HepG2 (cell line): ENCODE data around the gene ARHGAP26. TPM values are rescaled to one million over a fixed set of nuclear protein-coding genes. Genes with fewer than 3 reads are reported as not detected.

Experiments
- ATAC-seq: fragments of 200-7000 bp; cut with Tn5 transposase; 3 replicates; pipeline ENCODE4 v1.9.1; 2020; ENCODE audit warnings: mild to moderate bottlenecking, moderate library complexity
- BruUV-seq: library from RNA; stranded (reverse); fragments of 400-500 nt; replicated peaks from 2 replicates; lab custom pipeline; 2021; lab: Mats Ljungman, UMichigan
- CTCF ChIA-PET: fragments of 300-600 bp; formaldehyde crosslinking; extraction: SDS; loops from one replicate; lab custom pipeline; 2021; ENCODE audit warnings: low total read pairs, inconsistent platforms, low intra/inter-chr PET ratio; lab: Yijun Ruan, JAX
- POLR2A ChIA-PET: fragments of 350-600 bp; sonication (Branson Sonifier 250); formaldehyde crosslinking; loops from one replicate; lab custom pipeline; 2020; ENCODE audit warnings: antibody characterized with exemption, inconsistent platforms; lab: Yijun Ruan, JAX
- DNase-seq: peaks from one replicate; pipeline ENCODE4 v3.0.0-alpha.2; 2015; ENCODE audit warnings: low spot score
- FAIRE-seq: peaks from 3 replicates; lab custom pipeline; 2011; peaks lifted over from hg19 to GRCh38; lab: Jason Lieb, UNC
- H2AFZ ChIP-seq: one replicate; pipeline ENCODE4 v1.6.1; 2011; ENCODE audit warnings: low read length, inconsistent platforms
- H3K27ac ChIP-seq: fragments of 300-600 bp; 3 replicates; pipeline ENCODE4 v1.8.0; 2011; ENCODE audit warnings: mixed run types, mild to moderate bottlenecking, mixed read lengths, low read length, inconsistent platforms; ENCODE audit not compliant: insufficient read depth; ENCODE audit errors: extremely low read length
- H3K27me3 ChIP-seq, 2 experiments: fragments of 200-600 bp in 1 of 2; 2 replicates in 1 of 2; 3 replicates in 1 of 2; pipeline versions ENCODE4 v1.6.0 to v1.8.0; 2011; ENCODE audit warnings: low read length in 2 of 2, mild to moderate bottlenecking in 2 of 2, moderate library complexity in 2 of 2, inconsistent platforms in 1 of 2; ENCODE audit not compliant: insufficient read depth in 2 of 2, control insufficient read depth in 1 of 2
- H3K36me3 ChIP-seq, 2 experiments: fragments of 200-600 bp in 1 of 2; replicated peaks in 1 of 2; 2 replicates in 1 of 2; 3 replicates in 1 of 2; pipeline versions ENCODE4 v1.5.1 to v1.8.0; 2011; ENCODE audit warnings: low read length in 2 of 2, inconsistent platforms in 1 of 2; ENCODE audit not compliant: insufficient read depth in 2 of 2, control insufficient read depth in 1 of 2
- H3K4me1 ChIP-seq: 2 replicates; pipeline ENCODE4 v1.5.1; 2012; ENCODE audit warnings: low read length, inconsistent platforms; ENCODE audit not compliant: insufficient read depth
- H3K4me2 ChIP-seq: 2 replicates; pipeline ENCODE4 v1.6.0; 2011; ENCODE audit warnings: low read depth, low read length, inconsistent platforms
- H3K4me3 ChIP-seq, 3 experiments: fragments of 200-600 bp in 1 of 3; sonication (generic), shearing (Covaris generic) in 1 of 3; replicated peaks in 1 of 3; 2 replicates each; pipeline ENCODE4 v1.5.1; 2011 to 2016; ENCODE audit warnings: low read length in 3 of 3, inconsistent platforms in 2 of 3, low read depth in 2 of 3, mild to moderate bottlenecking in 2 of 3, control low read depth in 1 of 3, mixed read lengths in 1 of 3; ENCODE audit not compliant: insufficient read depth in 1 of 3
- H3K79me2 ChIP-seq: one replicate; pipeline ENCODE4 v1.6.1; 2011; ENCODE audit warnings: low read length, inconsistent platforms; ENCODE audit not compliant: insufficient read depth
- H3K9ac ChIP-seq: 2 replicates; pipeline ENCODE4 v1.6.0; 2011; ENCODE audit warnings: mild to moderate bottlenecking, low read depth, low read length, inconsistent platforms; ENCODE audit not compliant: insufficient read depth
- H3K9me3 ChIP-seq: 2 replicates; pipeline ENCODE4 v1.5.1; 2012; ENCODE audit warnings: mild to moderate bottlenecking, low read length
- H4K20me1 ChIP-seq: 2 replicates; pipeline ENCODE4 v1.6.0; 2011; ENCODE audit warnings: inconsistent platforms, mild to moderate bottlenecking, low read length, moderate library complexity; ENCODE audit not compliant: insufficient read depth
- ARNT2 ChIP-seq: sonication (generic); formaldehyde crosslinking; IDR thresholded peaks from 2 replicates; pipeline ENCODE4 v1.8.0; 2022; ENCODE audit warnings: mild to moderate bottlenecking, low read depth, missing genetic modification reagents, moderate library complexity
- ATF4 ChIP-seq, 2 experiments: fragments of 450-650 bp in 1 of 2; sonication (generic) in 1 of 2; formaldehyde crosslinking; IDR thresholded peaks; 2 replicates each; pipeline versions ENCODE4 v1.5.0 to v1.8.0; 2020 to 2022; ENCODE audit warnings: mild to moderate bottlenecking in 1 of 2, missing genetic modification reagents in 1 of 2
- CEBPB ChIP-seq: IDR thresholded peaks from 2 replicates; pipeline ENCODE4 v1.6.1; 2011; ENCODE audit warnings: low read depth, low read length, improper control_type of control experiment, borderline replicate concordance
- CEBPG ChIP-seq: IDR thresholded peaks from 2 replicates; pipeline ENCODE4 v1.6.1; 2016
- FOXC1 ChIP-seq: sonication (generic); formaldehyde crosslinking; IDR thresholded peaks from 2 replicates; pipeline ENCODE4 v1.8.0; 2022; ENCODE audit warnings: mild to moderate bottlenecking, missing genetic modification reagents, borderline replicate concordance
- MAFF ChIP-seq: IDR thresholded peaks from 2 replicates; pipeline ENCODE4 v1.6.1; 2011; ENCODE audit warnings: low read depth, low read length, improper control_type of control experiment
- POLR2G ChIP-seq: fragments of 200-400 bp; formaldehyde crosslinking; IDR thresholded peaks from 2 replicates; pipeline ENCODE4 v1.6.1; 2018; ENCODE audit warnings: mild to moderate bottlenecking, low read depth, low read length, moderate library complexity
- REL ChIP-seq: sonication (generic); formaldehyde crosslinking; conservative IDR thresholded peaks from 2 replicates; pipeline ENCODE4 v1.8.0; 2022; ENCODE audit warnings: mild to moderate bottlenecking, missing genetic modification reagents, moderate library complexity
- SCMH1 ChIP-seq: sonication (generic); formaldehyde crosslinking; IDR thresholded peaks from 2 replicates; pipeline ENCODE4 v1.9.0; 2021; ENCODE audit warnings: missing genetic modification reagents, mild to moderate bottlenecking, borderline replicate concordance
- STAT5B ChIP-seq: sonication (generic); formaldehyde crosslinking; IDR thresholded peaks from 2 replicates; pipeline ENCODE4 v1.4.0; 2020; ENCODE audit warnings: missing genetic modification reagents
- ZC3H13 ChIP-seq: sonication (generic); formaldehyde crosslinking; IDR thresholded peaks from 2 replicates; pipeline ENCODE4 v1.8.1; 2023; ENCODE audit warnings: mild to moderate bottlenecking, missing genetic modification reagents, moderate library complexity
- ZNF33B ChIP-seq: sonication (generic); formaldehyde crosslinking; IDR thresholded peaks from 2 replicates; pipeline ENCODE4 v1.5.1; 2020; ENCODE audit warnings: mild to moderate bottlenecking, missing genetic modification reagents
- ZNF747 ChIP-seq: sonication (generic); formaldehyde crosslinking; IDR thresholded peaks from 2 replicates; pipeline ENCODE4 v1.8.1; 2023; ENCODE audit warnings: missing genetic modification reagents, mild to moderate bottlenecking, borderline replicate concordance
- WGBS: methylation state at CpG from one replicate; pipeline ENCODE4 v1.1.6; 2017; ENCODE audit warnings: low lambda C conversion rate; 5-methylcytosine and 5-hydroxymethylcytosine counted together
- in situ Hi-C: cut with HindIII; loops from 2 replicates; pipeline ENCODE4 v1.10.0; 2017; ENCODE audit warnings: low pct_unique_long_range_greater_than_20kb; ENCODE audit not compliant: extremely low pct_ligation_motif_present
- intact Hi-C: fragments of 100-400 bp; cut with micrococcal nuclease; formaldehyde crosslinking; loops from one replicate; pipeline ENCODE4 v1.10.0; 2022; ENCODE audit not compliant: unreplicated experiment
- polyA plus RNA-seq, 8 experiments: library from polyadenylated mRNA; depleted of rRNA in 3 of 8; stranded (reverse) in 7 of 8; unstranded in 1 of 8; fragments of >200 nt; fragmentation: Illumina TruSeq in 4 of 8; extraction: Trizol in 4 of 8; gene quantifications; 2 replicates each; pipeline versions ENCODE4 v1.2.1 to v1.2.3, GENCODE V29; 2011 to 2016; ENCODE audit warnings: low read depth in 4 of 8, missing spikeins in 1 of 8, mixed read lengths in 1 of 8; ENCODE audit not compliant: insufficient read depth in 1 of 8
- total RNA-seq, 5 experiments: library from RNA; depleted of rRNA; stranded (reverse); fragments of >200 nt; fragmentation: Illumina TruSeq; extraction: Trizol; gene quantifications; 2 replicates each; pipeline ENCODE4 v1.2.3, GENCODE V29; 2016; ENCODE audit warnings: low read depth in 1 of 5
- TF ChIP-seq, protein P1 (sequence below): sonication (generic); formaldehyde crosslinking; conservative IDR thresholded peaks from 2 replicates; pipeline ENCODE4 v1.4.0; 2020; ENCODE audit warnings: mild to moderate bottlenecking, missing genetic modification reagents, moderate library complexity

The ARHGAP26 gene
- total and polyA plus RNA-seq, 2 of the 13 experiments (the other 11 are each of a cell fraction or from before 2014, with no cell fraction given): 9.6 to 18.2 TPM

DNA sequence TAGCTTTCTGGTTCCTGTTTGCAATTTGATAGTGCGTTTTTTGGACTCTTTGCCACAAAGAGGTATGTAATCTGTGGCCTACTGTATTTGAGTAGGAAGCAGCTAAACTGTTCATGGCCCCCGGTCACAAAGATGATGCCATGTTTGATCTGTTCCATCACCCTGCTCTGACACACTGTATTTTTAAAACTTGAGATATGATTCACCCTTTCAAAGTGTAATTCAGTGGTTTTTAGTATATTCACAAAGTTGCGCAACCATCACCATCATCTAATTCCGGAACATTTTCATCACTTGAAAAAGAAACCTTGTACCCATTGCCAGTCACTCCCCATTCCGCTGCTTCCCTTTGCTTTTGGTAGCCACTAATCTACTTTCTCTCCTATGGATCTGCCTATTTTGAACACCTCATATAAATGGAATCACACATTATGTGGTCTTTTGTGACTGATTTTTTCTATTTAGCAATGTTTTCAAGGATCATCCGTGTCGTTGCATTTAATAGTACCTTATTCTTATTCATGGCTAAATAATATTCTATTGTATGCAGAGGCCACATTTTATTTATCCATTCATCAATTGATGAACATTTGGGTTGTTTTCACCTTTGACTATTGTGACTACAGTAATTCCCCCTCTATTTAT is 491.7 kb downstream of the ARHGAP26 start:
- CTCF ChIA-PET: no interaction called here
- ATAC-seq: no peak

DNA sequence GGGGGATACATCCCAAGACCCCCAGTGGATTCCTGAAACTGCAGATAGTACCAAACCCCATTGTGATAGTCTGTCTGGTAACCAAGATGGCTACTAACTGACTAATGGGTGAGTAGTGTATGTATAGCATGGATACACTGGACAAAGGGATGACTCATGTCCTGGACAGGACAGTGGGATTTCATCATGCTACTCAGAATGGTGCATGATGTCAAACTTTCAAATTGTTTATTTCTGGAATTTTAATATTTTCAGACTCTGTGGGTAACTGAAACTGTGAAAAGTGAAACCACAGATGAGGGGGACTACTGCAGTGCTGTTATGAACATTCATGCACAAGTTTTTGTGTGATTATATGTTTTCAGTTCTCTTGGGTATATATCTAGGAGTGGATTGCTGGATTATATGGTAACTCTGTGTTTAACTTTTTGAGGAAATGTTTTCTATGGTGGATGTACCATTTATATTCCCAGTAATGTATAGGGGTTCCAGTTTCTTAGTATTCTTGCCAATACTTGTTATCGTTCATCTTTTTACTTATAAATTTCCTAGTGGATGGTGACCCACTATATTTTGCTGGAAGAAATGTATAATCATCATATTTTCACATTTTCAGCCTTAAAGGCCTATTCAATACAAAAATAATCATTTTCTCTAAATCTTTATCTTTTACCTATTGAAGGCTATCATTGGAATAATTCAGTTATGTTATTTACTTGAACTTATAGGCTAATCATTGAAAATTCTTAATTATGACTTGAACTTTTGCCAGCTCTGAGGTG is 492.4 kb downstream of the ARHGAP26 start:
- intact Hi-C loops: no loop called here
- H4K20me1 ChIP-seq: no peaks in the 10 kb centered on the region
- no peak overlapping the region for H2AFZ ChIP-seq
- no peaks in the 10 kb centered on the region for H3K27me3 ChIP-seq
- BruUV-seq: no TSS peak
- FAIRE-seq: no peak
- no peaks in the 10 kb centered on the region for H3K79me2 ChIP-seq
- no peak for ATAC-seq
- no peak overlapping the region for H3K27ac ChIP-seq
- ChIA-PET CTCF (no interaction called here), POLR2A (no interaction called here)
- in situ Hi-C loops: no loop called here
- 94% methylated on average over 1 of the region's 1 CpG for WGBS
- no peak overlapping the region for H3K9ac ChIP-seq
- peak; percentile 27 for DNase-seq
- no peaks in the 10 kb centered on the region for H3K9me3 ChIP-seq
- H3K4me3 ChIP-seq: no peak overlapping the region
- H3K4me1 ChIP-seq: no peaks in the 10 kb centered on the region
- no peak overlapping the region for H3K4me2 ChIP-seq
- H3K36me3 ChIP-seq: no peaks in the 10 kb centered on the region
- peak in 1 of 2 experiments; percentile 81; a peak in 2 of 4 replicates for TF ChIP-seq ATF4 (CRISPR knock-in tag; IDR thresholded peaks at IDR 0.05)
- TF ChIP-seq CEBPG (CRISPR knock-in tag): 0 out of 2 replicates have a peak, but pooled peaks have one; percentile 18
- TF ChIP-seq ARNT2 (CRISPR knock-in tag): no peak
- TF ChIP-seq FOXC1 (CRISPR knock-in tag): no peak
- no peak for TF ChIP-seq ZNF747 (CRISPR knock-in tag)
- no peak for TF ChIP-seq SCMH1 (CRISPR knock-in tag)
- TF ChIP-seq MAFF: peak; percentile 28; the same call in 1 of the 2 replicates
- 0 out of 2 replicates have a peak, but pooled peaks have one; percentile 14 for TF ChIP-seq CEBPB
- TF ChIP-seq, protein P1, sequence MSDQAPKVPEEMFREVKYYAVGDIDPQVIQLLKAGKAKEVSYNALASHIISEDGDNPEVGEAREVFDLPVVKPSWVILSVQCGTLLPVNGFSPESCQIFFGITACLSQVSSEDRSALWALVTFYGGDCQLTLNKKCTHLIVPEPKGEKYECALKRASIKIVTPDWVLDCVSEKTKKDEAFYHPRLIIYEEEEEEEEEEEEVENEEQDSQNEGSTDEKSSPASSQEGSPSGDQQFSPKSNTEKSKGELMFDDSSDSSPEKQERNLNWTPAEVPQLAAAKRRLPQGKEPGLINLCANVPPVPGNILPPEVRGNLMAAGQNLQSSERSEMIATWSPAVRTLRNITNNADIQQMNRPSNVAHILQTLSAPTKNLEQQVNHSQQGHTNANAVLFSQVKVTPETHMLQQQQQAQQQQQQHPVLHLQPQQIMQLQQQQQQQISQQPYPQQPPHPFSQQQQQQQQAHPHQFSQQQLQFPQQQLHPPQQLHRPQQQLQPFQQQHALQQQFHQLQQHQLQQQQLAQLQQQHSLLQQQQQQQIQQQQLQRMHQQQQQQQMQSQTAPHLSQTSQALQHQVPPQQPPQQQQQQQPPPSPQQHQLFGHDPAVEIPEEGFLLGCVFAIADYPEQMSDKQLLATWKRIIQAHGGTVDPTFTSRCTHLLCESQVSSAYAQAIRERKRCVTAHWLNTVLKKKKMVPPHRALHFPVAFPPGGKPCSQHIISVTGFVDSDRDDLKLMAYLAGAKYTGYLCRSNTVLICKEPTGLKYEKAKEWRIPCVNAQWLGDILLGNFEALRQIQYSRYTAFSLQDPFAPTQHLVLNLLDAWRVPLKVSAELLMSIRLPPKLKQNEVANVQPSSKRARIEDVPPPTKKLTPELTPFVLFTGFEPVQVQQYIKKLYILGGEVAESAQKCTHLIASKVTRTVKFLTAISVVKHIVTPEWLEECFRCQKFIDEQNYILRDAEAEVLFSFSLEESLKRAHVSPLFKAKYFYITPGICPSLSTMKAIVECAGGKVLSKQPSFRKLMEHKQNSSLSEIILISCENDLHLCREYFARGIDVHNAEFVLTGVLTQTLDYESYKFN (CRISPR knock-in tag): no peak
- no peak for TF ChIP-seq STAT5B (CRISPR knock-in tag)

More for the DNA sequence above, 491.7 kb downstream of the ARHGAP26 start:
- Histone ChIP-seq H3K27ac (no peak overlapping the region), H3K4me3 (no peak overlapping the region), H3K36me3 (no peaks in the 10 kb centered on the region), H3K4me2 (no peak overlapping the region), H3K4me1 (no peaks in the 10 kb centered on the region), H3K9ac (no peak overlapping the region), H4K20me1 (no peaks in the 10 kb centered on the region), H3K79me2 (no peaks in the 10 kb centered on the region), H3K9me3 (no peaks in the 10 kb centered on the region), H3K27me3 (no peaks in the 10 kb centered on the region), H2AFZ (no peak overlapping the region)
- no TSS peak for BruUV-seq
- no peak for DNase-seq
- WGBS: 80% methylated on average over 7 of the region's 7 CpGs
- no peak for FAIRE-seq
- intact Hi-C loops (no loop called here), in situ Hi-C loops (no loop called here)
- POLR2A ChIA-PET: no interaction called here
- peak; percentile 91 for TF ChIP-seq CEBPB
- TF ChIP-seq REL: no peak
- TF ChIP-seq POLR2G: no peak
- no peak for TF ChIP-seq ZNF33B (CRISPR knock-in tag)
- no peak for TF ChIP-seq ZC3H13 (CRISPR knock-in tag)
- 0 out of 2 replicates have a peak, but pooled peaks have one; percentile 35 for TF ChIP-seq CEBPG (CRISPR knock-in tag)
